GM18951 (cell line): Measurements from ENCODE around the gene PDE4A.
"Not testable (repeated sequence)": the region's sequence is repeated elsewhere in the genome, so short reads cannot be mapped to it uniquely, and the experiment has no call there.

ENCODE experiments used
- POLR2A ChIP-seq: IDR thresholded peaks from 4 replicates; pipeline ENCODE4 v1.6.1; 2011; ENCODE audit warnings: mild to moderate bottlenecking; ENCODE audit not compliant: insufficient read length, insufficient read depth; ENCODE audit errors: extremely low read depth
- in situ Hi-C: fragments of 300-500 bp; cut with MboI; formaldehyde crosslinking; loops from one replicate; pipeline ENCODE4 v1.12.0; 2022; ENCODE audit warnings: low sequenced_read_pairs, mixed read lengths, inconsistent platforms; ENCODE audit not compliant: unreplicated experiment

The PDE4A gene

GRCh38 chr19:10454267-10454666, 33.9 kb downstream of the PDE4A start:
- in situ Hi-C loops = no loop called here
- no peak for TF ChIP-seq POLR2A

GRCh38 chr19:10458733-10459132, 38.4 kb downstream of the PDE4A start:
- in situ Hi-C loops = not testable (repeated sequence)

- no peak for TF ChIP-seq POLR2A
- in situ Hi-C loops = no loop called here
Observed at GRCh38 chr19:10460714-10461046, 40.3 kb downstream of the PDE4A start.

GRCh38 chr19:10461047-10461949, 41.0 kb downstream of the PDE4A start:
- no peak for TF ChIP-seq POLR2A
- in situ Hi-C loops = no loop called here

GRCh38 chr19:10462042-10462441, 41.7 kb downstream of the PDE4A start:
- in situ Hi-C loops = not testable (repeated sequence)

GRCh38 chr19:10462557-10462956, 42.2 kb downstream of the PDE4A start:
- TF ChIP-seq POLR2A = no peak
- in situ Hi-C loops = no loop called here

- in situ Hi-C loops = no loop called here
- no peak for TF ChIP-seq POLR2A
Observed at GRCh38 chr19:10464456-10464855, 44.1 kb downstream of the PDE4A start.

- in situ Hi-C loops = no loop called here
- TF ChIP-seq POLR2A = no peak
Observed at GRCh38 chr19:10467104-10467706, 46.9 kb downstream of the PDE4A start.

- TF ChIP-seq POLR2A = no peak
- in situ Hi-C loops = no loop called here
Observed at GRCh38 chr19:10468133-10468532, 47.8 kb downstream of the PDE4A start.

GRCh38 chr19:10471909-10472308, 51.6 kb downstream of the PDE4A start:
- in situ Hi-C loops = no loop called here
- no peak for TF ChIP-seq POLR2A

GRCh38 chr19:10473192-10473591, 52.9 kb downstream of the PDE4A start:
- in situ Hi-C loops = no loop called here
- TF ChIP-seq POLR2A = no peak

- TF ChIP-seq POLR2A = no peak
- in situ Hi-C loops = no loop called here
Observed at GRCh38 chr19:10474962-10475451, 54.7 kb downstream of the PDE4A start.

GRCh38 chr19:10478476-10478875, 58.1 kb downstream of the PDE4A start:
- TF ChIP-seq POLR2A = no peak
- in situ Hi-C loops = no loop called here

- in situ Hi-C loops = no loop called here
Observed at GRCh38 chr19:10478903-10479384, 58.6 kb downstream of the PDE4A start.

More at GRCh38 chr19:10478903-10479384, 58.6 kb downstream of the PDE4A start:
- no peak for TF ChIP-seq POLR2A
